ENCODE data around the gene TOMM20. TPM values are rescaled to one million over a fixed set of nuclear protein-coding genes. Genes with fewer than 3 reads are reported as not detected.

The TOMM20 gene
- total RNA-seq, 1 experiment from 2014 or later = 197 TPM

- no peak overlapping the region for H4K91ac ChIP-seq (ENCODE audit: insufficient read length, low read depth, low read length)
- no peak overlapping the region for H4K8ac ChIP-seq (replicated peaks; ENCODE audit: insufficient read length, low read depth, low read length)
- no peak overlapping the region for H3T11ph ChIP-seq (ENCODE audit: low read length)
- H2BK5ac ChIP-seq (ENCODE audit: insufficient read length, low read length) = no peak overlapping the region
- H3K23ac ChIP-seq (ENCODE audit: insufficient read length, low read depth, low read length) = no peak overlapping the region
- WGBS (ENCODE audit: extremely low coverage, insufficient read length, low lambda C conversion rate) = no CpG with 5 or more reads among the region's 4 CpGs
- peaks cover 5% of the 10 kb centered on the region for H3K79me1 ChIP-seq (ENCODE audit: insufficient read depth, low read depth, low read length, poor library complexity, severe bottlenecking)
- no peaks in the 10 kb centered on the region for H3K23me2 ChIP-seq (ENCODE audit: insufficient read length, low read depth, low read length, poor library complexity, severe bottlenecking)
- no peaks in the 10 kb centered on the region for H3K4me1 Mint-ChIP-seq
- TF ChIP-seq CTCF (conservative IDR thresholded peaks at IDR 0.05) = no peak
- no peak for DNase-seq
- H2BK120ac ChIP-seq (ENCODE audit: low read depth, low read length, poor library complexity, severe bottlenecking) = no peak overlapping the region
- no peak overlapping the region for H3K18ac ChIP-seq (ENCODE audit: insufficient read length, low read depth, low read length)
- no peak overlapping the region for H3K4me3 Mint-ChIP-seq
- H3K9me3 ChIP-seq (ENCODE audit: control insufficient read depth, low read depth, low read length) = no peaks in the 10 kb centered on the region
- H3K36me3 Mint-ChIP-seq (ENCODE audit: insufficient read depth in 1 of 3, low read depth in 3 of 3) = peaks cover 57 to 88% (median 82%) of the 10 kb centered on the region in 3 experiments
- H3K4me1 ChIP-seq (ENCODE audit: insufficient read depth, low read length) = no peaks in the 10 kb centered on the region
- H3K79me2 ChIP-seq (ENCODE audit: insufficient read depth, low read length) = no peaks in the 10 kb centered on the region; the same call in 1 of the 2 replicates
- H4K20me1 ChIP-seq (ENCODE audit: control insufficient read depth, insufficient read depth, insufficient read length) = no peaks in the 10 kb centered on the region
- no peak overlapping the region for H2BK15ac ChIP-seq (ENCODE audit: low read depth, low read length)
- no peaks in the 10 kb centered on the region; a peak in 1 of 5 replicates for H3K9me3 Mint-ChIP-seq
- H3K14ac ChIP-seq (ENCODE audit: insufficient read depth, low read length) = no peak overlapping the region
- H3K27me3 ChIP-seq (ENCODE audit: insufficient read depth, low read length) = no peaks in the 10 kb centered on the region
- no peak overlapping the region for H2AK5ac ChIP-seq (ENCODE audit: insufficient read length, low read length)
- no peak overlapping the region for H3K56ac ChIP-seq (ENCODE audit: insufficient read length, low read depth, low read length)
- no peak overlapping the region for H3K27ac Mint-ChIP-seq
- H3K27me3 Mint-ChIP-seq (ENCODE audit: low read depth) = no peaks in the 10 kb centered on the region
- no peak overlapping the region for H3K4me2 ChIP-seq (ENCODE audit: insufficient read depth, insufficient read length, low read length)
- no peak overlapping the region for H3K27ac ChIP-seq (ENCODE audit: insufficient read length, low read depth, low read length)
- H2AFZ ChIP-seq (ENCODE audit: low read length) = no peak overlapping the region
- no peak overlapping the region for H2BK20ac ChIP-seq (ENCODE audit: low read depth, low read length, poor library complexity, severe bottlenecking)
- H3K9ac ChIP-seq (ENCODE audit: extremely low read depth, insufficient read length, low read length) = no peak overlapping the region
- H3K4ac ChIP-seq (ENCODE audit: low read depth, low read length) = no peak overlapping the region
- H4K5ac ChIP-seq (ENCODE audit: insufficient read length, low read depth, low read length) = no peak overlapping the region
- H2BK12ac ChIP-seq (ENCODE audit: insufficient read length, low read depth, low read length) = no peak overlapping the region
Observed at GRCh38 chr1:235142991-235143390, 14.4 kb upstream of the TOMM20 start.

Measured in H9 (cell line).